VCaP (cell line): ENCODE measurements around the gene ANKRD44.
A peak's percentile ranks its signal among the peaks of the same experiment; 100 is the strongest.

Source experiments
- H3K27ac ChIP-seq: fragments of 450-650 bp; 2 replicates; pipeline ENCODE4 v1.5.1; 2017
- CTCF ChIP-seq: fragments of 450-650 bp; conservative IDR thresholded peaks from 2 replicates; pipeline ENCODE4 v1.5.1; 2017; ENCODE audit warnings: mild to moderate bottlenecking, moderate library complexity

Gene ANKRD44

GRCh38 chr2:197191940-197192322, 118.6 kb downstream of the ANKRD44 start:
- H3K27ac ChIP-seq = no peak overlapping the region
- no peak for TF ChIP-seq CTCF

- TF ChIP-seq CTCF = peak; percentile 81
- no peak overlapping the region for H3K27ac ChIP-seq
Observed at GRCh38 chr2:197191177-197191939, 119.2 kb downstream of the ANKRD44 start.

GRCh38 chr2:197190100-197190432, 120.5 kb downstream of the ANKRD44 start:
- H3K27ac ChIP-seq = no peak overlapping the region

GRCh38 chr2:197189426-197190099, 121.0 kb downstream of the ANKRD44 start:
- no peak for TF ChIP-seq CTCF
- no peak overlapping the region for H3K27ac ChIP-seq

More at GRCh38 chr2:197190100-197190432, 120.5 kb downstream of the ANKRD44 start:
- TF ChIP-seq CTCF = no peak

GRCh38 chr2:197185676-197186075, 124.9 kb downstream of the ANKRD44 start:
- H3K27ac ChIP-seq = peak overlapping the region; percentile 39
- TF ChIP-seq CTCF = no peak

- TF ChIP-seq CTCF = no peak
- H3K27ac ChIP-seq = peak overlapping the region; percentile 39
Observed at GRCh38 chr2:197184959-197185586, 125.5 kb downstream of the ANKRD44 start.

GRCh38 chr2:197183355-197183754, 127.2 kb downstream of the ANKRD44 start:
- no peak for TF ChIP-seq CTCF
- no peak overlapping the region for H3K27ac ChIP-seq
